Activated T-cell treated with anti-CD3 and anti-CD28 coated beads, Interleukin-2, amount 50 U/mL, for 24 hours (primary cell): Measurements from ENCODE around the gene NUDT4.

Experiments used
- DNase-seq: peaks from one replicate; pipeline ENCODE4 v3.0.0-alpha.2; 2020
- H3K27ac Mint-ChIP-seq: 2 replicates; pipeline ENCODE4 v1.8.0; 2020; ENCODE audit warnings: mild to moderate bottlenecking, mixed read lengths
- H3K27me3 Mint-ChIP-seq: 2 replicates; pipeline ENCODE4 v1.8.0; 2020; ENCODE audit warnings: mixed read lengths
- H3K36me3 Mint-ChIP-seq: 2 replicates; pipeline ENCODE4 v1.8.0; 2020; ENCODE audit warnings: low read depth, mixed read lengths
- H3K4me1 Mint-ChIP-seq: 2 replicates; pipeline ENCODE4 v1.8.0; 2020; ENCODE audit warnings: low read depth, mixed read lengths
- H3K4me3 Mint-ChIP-seq: 2 replicates; pipeline ENCODE4 v1.8.0; 2020; ENCODE audit warnings: mild to moderate bottlenecking, moderate library complexity, mixed read lengths
- H3K9me3 Mint-ChIP-seq: 2 replicates; pipeline ENCODE4 v1.8.0; 2020; ENCODE audit warnings: mixed read lengths

Gene NUDT4

DNA sequence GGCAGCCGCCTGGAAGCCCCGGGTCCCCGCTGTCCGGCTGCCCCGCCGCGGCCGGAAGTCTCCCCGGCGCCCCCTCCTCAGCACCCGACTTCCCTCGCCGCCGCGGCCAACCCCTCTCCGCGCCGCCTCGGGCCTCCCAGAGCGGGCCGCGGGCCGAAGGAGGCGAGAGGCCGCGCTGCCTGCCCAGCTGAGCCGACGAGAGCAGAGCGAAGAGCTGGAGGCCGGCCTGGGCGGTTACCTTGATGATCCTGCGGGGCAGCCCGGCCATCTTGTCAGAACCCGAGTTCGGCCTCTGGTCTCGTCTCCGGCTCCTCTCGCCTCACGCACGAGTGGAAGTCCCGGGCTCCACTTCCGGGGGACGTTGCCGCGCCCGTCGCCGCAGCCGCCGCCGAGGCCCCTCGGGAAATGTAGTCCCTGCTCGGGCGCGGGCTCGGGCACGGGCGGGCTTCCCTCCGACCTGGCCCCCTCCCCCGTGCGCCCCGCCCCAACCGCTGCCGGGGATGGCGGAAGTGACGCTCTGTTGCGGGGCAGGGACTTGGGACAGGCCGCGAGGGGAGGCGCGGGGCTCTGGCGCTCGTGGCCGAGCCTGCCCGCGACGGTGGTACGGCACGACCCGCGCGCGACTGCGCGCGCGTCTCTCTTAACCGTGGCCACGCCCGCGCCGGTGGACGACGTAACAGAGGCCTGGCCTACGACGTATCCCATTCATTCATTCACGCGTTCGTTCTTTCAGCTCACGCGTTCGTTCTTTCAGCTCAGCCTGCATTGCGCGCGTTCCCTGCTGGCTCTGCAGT lies 64.1 kb downstream of the NUDT4 start, which contains the start of gene UBE2N:
Gene UBE2N (minus strand): TSS at position 331 of the 794 bp plus-strand sequence. CDS start 63 bp downstream, at position 268.
- H3K4me1 Mint-ChIP-seq: peaks cover 50% of the 10 kb centered on the region
- DNase-seq: peak; percentile 99
- H3K9me3 Mint-ChIP-seq: no peaks in the 10 kb centered on the region
- H3K4me3 Mint-ChIP-seq: peak within 1 kb of the TSS; percentile 95
- H3K27me3 Mint-ChIP-seq: no peaks in the 10 kb centered on the region
- H3K36me3 Mint-ChIP-seq: peaks cover 27% of the 10 kb centered on the region
- peak within 1 kb of the TSS; percentile 99 for H3K27ac Mint-ChIP-seq

DNA sequence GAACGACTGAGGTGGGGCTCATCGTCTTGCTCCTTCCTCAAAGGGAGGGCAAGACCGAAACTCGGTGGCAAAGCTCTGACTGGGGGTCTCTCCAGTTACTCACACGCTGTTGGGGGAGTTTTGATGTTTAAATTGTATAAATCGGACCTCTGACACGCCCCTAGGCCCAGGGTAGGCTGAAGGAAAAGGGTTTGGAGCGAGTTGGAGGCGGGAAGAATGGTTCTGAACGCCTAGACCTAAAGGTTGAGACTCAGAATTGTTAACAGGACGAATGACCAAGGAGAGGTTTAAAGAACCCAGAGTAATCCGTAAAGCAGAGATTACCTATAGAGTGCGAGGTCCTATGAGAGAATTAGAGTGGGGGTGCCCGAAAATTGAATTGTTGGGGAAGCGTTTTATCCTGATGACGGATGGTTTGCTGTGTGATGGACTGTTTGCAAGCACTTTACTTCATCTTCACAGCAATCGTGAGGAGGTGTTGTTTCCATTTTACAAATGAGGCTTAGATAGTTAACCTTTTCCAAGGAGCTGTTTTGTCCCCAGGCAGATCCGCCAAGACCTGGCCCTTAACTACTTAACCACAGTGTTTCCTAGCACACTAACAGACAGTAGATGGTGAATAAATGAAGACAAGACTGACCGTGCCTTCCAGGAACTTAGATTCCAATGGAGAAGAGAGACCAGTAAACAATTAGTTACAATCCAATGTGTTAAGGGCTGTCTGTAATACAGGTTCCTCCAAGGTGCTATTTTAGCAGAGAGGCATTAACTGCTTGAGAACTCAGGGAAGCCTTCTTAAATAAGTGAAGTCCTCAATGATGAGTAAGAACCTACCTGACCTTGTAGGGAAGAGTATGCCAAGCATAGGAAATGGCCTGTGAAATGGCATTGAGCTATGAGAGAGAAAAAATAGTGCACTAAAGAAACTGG lies 65.0 kb downstream of the NUDT4 start:
- peak overlapping the region; percentile 95 for H3K4me3 Mint-ChIP-seq
- H3K27ac Mint-ChIP-seq: peak overlapping the region; percentile 99
- no peaks in the 10 kb centered on the region for H3K9me3 Mint-ChIP-seq
- peaks cover 48% of the 10 kb centered on the region for H3K4me1 Mint-ChIP-seq
- DNase-seq: no peak
- H3K36me3 Mint-ChIP-seq: peaks cover 22% of the 10 kb centered on the region
- H3K27me3 Mint-ChIP-seq: no peaks in the 10 kb centered on the region

DNA sequence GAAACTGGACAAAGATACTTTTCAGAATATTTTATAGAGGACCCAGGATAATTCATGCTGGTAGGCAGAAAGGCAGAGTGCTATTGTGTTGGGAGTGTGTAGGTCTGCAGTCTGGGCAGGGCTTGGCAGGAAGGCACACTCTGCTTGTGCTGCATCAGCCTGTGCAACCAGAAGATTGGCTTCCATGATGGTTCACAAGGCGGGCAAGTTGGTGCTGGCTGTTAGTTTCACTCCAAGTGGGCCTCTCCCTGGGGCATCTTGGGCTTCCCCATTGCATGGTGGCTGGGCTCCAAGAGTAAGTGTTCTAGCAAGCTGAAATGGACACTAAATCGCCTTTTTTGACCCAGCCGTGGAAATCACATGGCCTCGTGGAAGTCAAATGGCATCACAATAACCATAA lies 65.9 kb downstream of the NUDT4 start:
- no peak overlapping the region for H3K27ac Mint-ChIP-seq
- no peak for DNase-seq
- peaks cover 46% of the 10 kb centered on the region for H3K4me1 Mint-ChIP-seq

DNA sequence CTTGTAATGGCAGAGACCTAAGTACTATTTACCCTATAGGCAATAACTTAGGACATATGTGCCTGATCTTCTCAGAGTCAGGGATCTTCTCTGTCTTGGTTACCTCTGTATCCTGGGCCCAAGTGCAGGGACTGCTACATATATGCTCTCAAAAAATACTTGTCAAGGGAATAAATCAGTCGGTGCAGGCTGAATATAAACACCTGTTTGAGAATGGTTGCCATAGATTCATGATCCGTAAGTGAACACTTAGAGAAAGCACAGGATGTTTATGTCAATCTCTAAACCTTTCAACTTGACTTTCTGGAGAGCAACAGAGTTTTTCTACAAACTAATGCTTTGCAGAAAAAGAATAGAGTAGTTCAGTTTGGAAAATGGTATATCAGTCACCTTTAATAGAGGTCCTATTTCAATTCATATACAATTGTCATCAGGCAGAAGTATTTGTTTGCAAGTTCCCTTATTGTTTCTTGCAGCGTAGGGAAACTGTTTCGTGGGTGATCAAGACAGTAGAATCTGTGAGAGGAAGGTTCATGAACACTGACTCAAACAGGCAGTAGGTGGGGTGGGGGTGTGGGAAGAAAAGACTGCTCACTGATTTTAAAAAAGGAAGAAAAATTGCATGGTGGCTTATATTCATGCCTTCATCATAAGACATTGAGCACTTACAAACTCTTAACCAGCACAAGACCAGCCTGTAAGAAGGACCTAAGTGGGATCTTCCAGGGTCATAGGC lies 70.0 kb downstream of the NUDT4 start:
- DNase-seq: no peak
- no peaks in the 10 kb centered on the region for H3K9me3 Mint-ChIP-seq
- H3K27me3 Mint-ChIP-seq: no peaks in the 10 kb centered on the region
- H3K4me1 Mint-ChIP-seq: peaks cover 30% of the 10 kb centered on the region
- H3K4me3 Mint-ChIP-seq: no peak overlapping the region
- no peaks in the 10 kb centered on the region for H3K36me3 Mint-ChIP-seq
- peak overlapping the region; percentile 38 for H3K27ac Mint-ChIP-seq

More for the DNA sequence above, 65.9 kb downstream of the NUDT4 start:
- Mint-ChIP-seq H3K36me3 (peaks cover 22% of the 10 kb centered on the region), H3K9me3 (no peaks in the 10 kb centered on the region), H3K27me3 (no peaks in the 10 kb centered on the region), H3K4me3 (peak overlapping the region; percentile 95)

DNA sequence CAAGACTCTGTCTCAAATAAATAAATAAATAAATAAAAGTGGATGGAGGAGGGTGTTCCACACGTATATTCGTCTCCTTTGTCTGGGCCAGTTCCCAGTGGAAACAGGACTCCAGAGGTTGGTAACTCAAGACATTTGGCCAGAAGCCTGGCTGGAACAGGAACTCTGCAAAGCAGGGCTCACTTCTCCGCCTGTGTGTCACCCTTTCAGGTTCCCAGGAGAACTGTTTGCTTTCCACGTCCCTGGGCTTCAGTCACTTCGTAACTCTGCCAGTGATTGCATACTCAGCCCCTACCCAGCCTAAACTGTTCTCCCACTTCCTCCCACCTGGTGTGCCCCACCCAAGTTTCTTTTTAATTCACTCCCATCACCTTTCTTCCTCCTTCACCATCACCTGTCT lies 71.1 kb downstream of the NUDT4 start:
- no peak for DNase-seq
- Mint-ChIP-seq H3K27me3 (no peaks in the 10 kb centered on the region), H3K4me1 (peaks cover 22% of the 10 kb centered on the region), H3K27ac (no peak overlapping the region), H3K36me3 (no peaks in the 10 kb centered on the region), H3K4me3 (no peak overlapping the region), H3K9me3 (no peaks in the 10 kb centered on the region)

DNA sequence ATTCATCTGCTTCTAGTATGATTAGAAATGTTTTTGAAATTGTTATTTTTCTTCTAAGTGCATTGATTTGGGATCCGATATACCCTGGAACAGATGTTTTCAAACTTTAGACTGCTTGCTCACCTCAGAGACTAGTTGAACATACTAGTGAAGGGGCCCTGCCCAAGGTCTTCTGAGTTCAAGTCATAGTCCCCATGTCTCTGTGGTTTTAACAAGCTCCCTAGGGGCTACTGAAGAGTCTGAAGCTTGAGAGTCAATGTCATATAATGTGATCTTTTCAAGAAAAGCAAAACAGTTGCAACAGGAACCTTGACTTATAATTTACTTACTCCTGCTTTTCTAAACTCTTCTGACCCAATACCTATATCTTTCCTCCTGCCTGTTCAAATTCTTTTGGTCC lies 71.6 kb downstream of the NUDT4 start:
- H3K36me3 Mint-ChIP-seq: no peaks in the 10 kb centered on the region
- H3K4me3 Mint-ChIP-seq: no peak overlapping the region
- H3K4me1 Mint-ChIP-seq: peaks cover 22% of the 10 kb centered on the region
- no peaks in the 10 kb centered on the region for H3K27me3 Mint-ChIP-seq
- DNase-seq: no peak
- H3K27ac Mint-ChIP-seq: peak overlapping the region; percentile 34
- H3K9me3 Mint-ChIP-seq: no peaks in the 10 kb centered on the region

DNA sequence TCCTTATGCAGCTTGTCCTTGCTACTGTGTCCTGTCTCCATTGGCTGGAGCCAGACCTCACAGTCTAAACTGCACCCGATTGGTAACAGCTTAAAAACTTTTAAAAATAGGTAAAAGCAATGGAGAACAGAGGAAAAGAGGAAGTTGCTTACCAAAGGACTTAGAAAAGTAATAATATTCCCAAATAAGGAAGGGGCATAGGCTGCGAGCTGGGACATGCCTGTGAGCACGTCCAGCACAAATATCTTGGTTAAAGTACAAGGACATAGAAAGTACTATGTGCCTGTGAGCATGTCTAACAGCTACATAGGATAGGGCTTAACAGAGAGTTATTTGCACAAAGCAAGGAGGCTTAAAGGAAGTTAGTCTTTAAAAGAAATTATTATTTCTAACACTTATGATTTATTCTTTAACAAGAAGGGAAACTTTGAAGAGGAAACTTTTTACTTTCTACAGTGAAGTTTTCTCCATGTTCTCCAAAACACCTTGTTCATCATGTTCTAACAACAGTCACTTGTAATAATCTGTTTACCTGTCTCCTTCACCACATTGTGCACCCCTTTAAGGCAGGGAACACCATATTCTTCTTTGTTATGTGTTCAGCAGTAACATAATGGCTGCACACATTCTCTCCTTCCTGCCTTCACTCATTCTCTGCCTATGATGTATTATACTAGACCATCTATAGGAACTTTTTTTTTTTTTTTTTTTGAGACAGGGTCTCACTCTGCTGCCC lies 73.9 kb downstream of the NUDT4 start:
- H3K36me3 Mint-ChIP-seq: no peaks in the 10 kb centered on the region
- no peaks in the 10 kb centered on the region for H3K9me3 Mint-ChIP-seq
- no peaks in the 10 kb centered on the region for H3K27me3 Mint-ChIP-seq
- H3K4me1 Mint-ChIP-seq: peaks cover 22% of the 10 kb centered on the region
- no peak overlapping the region for H3K27ac Mint-ChIP-seq
- H3K4me3 Mint-ChIP-seq: no peak overlapping the region
- DNase-seq: no peak

DNA sequence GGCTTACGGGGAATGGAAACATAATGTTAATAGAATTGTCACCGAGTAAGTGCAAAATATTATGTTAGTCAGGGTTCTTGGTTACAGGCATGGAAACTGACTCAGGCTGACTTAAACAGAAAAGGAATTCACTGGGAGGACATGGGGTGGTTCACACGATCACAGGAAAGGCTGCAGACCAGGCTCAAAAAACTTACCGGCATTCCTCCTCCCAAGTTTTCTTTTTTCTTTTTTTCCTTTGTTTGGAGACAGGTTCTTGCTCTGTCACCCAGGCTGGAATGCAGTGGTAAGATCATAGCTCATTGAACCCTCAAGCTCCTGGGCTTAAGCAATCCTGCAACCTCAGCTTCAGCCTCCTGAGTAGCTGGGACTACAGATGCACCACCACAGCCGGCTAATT lies 75.9 kb downstream of the NUDT4 start:
- no peak overlapping the region for H3K27ac Mint-ChIP-seq

DNA sequence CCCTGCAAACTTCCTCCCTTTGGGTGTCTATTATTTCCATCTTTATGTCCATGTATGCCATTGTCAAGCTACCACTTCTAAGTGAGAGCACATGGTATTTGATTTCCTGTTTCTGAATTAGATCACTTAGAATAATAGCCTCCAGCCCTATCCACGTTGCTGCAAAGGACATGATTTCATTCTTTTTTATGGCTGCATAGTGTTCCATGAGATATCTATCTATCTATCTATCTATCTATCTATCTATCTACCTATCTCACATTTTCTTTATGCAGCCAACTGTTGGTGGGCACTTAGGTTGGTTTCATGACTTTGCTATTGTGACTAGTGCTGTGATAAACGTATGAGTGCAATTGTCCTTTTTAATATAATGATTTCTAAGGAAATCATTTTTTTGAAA lies 78.4 kb downstream of the NUDT4 start:
- Mint-ChIP-seq H3K36me3 (no peaks in the 10 kb centered on the region), H3K4me1 (no peaks in the 10 kb centered on the region), H3K27me3 (no peaks in the 10 kb centered on the region), H3K9me3 (no peaks in the 10 kb centered on the region), H3K4me3 (no peak overlapping the region), H3K27ac (no peak overlapping the region)
- no peak for DNase-seq

More for the DNA sequence above, 75.9 kb downstream of the NUDT4 start:
- Mint-ChIP-seq H3K4me3 (no peak overlapping the region), H3K4me1 (peaks cover 9% of the 10 kb centered on the region), H3K27me3 (no peaks in the 10 kb centered on the region), H3K9me3 (no peaks in the 10 kb centered on the region), H3K36me3 (no peaks in the 10 kb centered on the region)
- DNase-seq: no peak
